Upper lobe of left lung (tissue), 6 donors: ENCODE data around the gene MEGF10. TPM values are rescaled to one million over a fixed set of nuclear protein-coding genes. Genes with fewer than 3 reads are reported as not detected.

ENCODE experiments used
- ATAC-seq, 2 donors: fragments of 200-7000 bp; cut with Tn5 transposase; one replicate each; pipeline ENCODE4 v1.9.1; 2022; ENCODE audit warnings: mild to moderate bottlenecking in 2 of 2, moderate library complexity in 2 of 2; ENCODE audit not compliant: low FRiP score in 2 of 2
- DNase-seq, 2 donors: peaks; one replicate each; pipeline ENCODE4 v3.0.0-alpha.2; 2019 to 2020
- H3K27ac ChIP-seq, 4 donors: fragments of 200-600 bp; sonication (generic); one replicate each; pipeline ENCODE4 v1.5.1; 2016 to 2019
- H3K27me3 ChIP-seq, 4 donors: fragments of 200-600 bp; sonication (generic); one replicate each; pipeline ENCODE4 v1.5.1; 2017 to 2019
- H3K36me3 ChIP-seq, 4 donors: fragments of 200-600 bp; sonication (generic); one replicate each; pipeline ENCODE4 v1.5.1; 2016 to 2019
- H3K4me1 ChIP-seq, 4 donors: fragments of 200-600 bp; sonication (generic); one replicate each; pipeline ENCODE4 v1.5.1; 2018 to 2019
- H3K4me3 ChIP-seq, 4 donors: fragments of 200-600 bp; sonication (generic); one replicate each; pipeline ENCODE4 v1.5.1; 2017 to 2019; ENCODE audit warnings: mild to moderate bottlenecking in 2 of 4, moderate library complexity in 1 of 4
- H3K9me3 ChIP-seq, 4 donors: fragments of 200-600 bp; sonication (generic); one replicate each; pipeline ENCODE4 v1.5.1; 2018 to 2019
- EP300 ChIP-seq, 4 donors: sonication (generic); formaldehyde crosslinking; IDR thresholded peaks; one replicate each; pipeline ENCODE4 v1.5.1; 2017; ENCODE audit warnings: antibody characterized with exemption in 4 of 4, control low read depth in 2 of 4
- POLR2A ChIP-seq, 4 donors: fragments of 450-650 bp; IDR thresholded peaks; one replicate each; pipeline ENCODE4 v1.5.1; 2016 to 2017; ENCODE audit warnings: antibody characterized with exemption in 4 of 4, mild to moderate bottlenecking in 2 of 4
- POLR2AphosphoS5 ChIP-seq, 2 donors: sonication (generic); formaldehyde crosslinking; IDR thresholded peaks; one replicate each; pipeline ENCODE4 v1.5.1; 2017; ENCODE audit warnings: antibody characterized with exemption in 2 of 2
- WGBS, 2 donors: methylation state at CpG; one replicate each; pipeline ENCODE4 v1.1.5; 2017 to 2018; 5-methylcytosine and 5-hydroxymethylcytosine counted together
- total RNA-seq, 6 donors: library from RNA; depleted of rRNA in 4 of 6; stranded (reverse); fragments of >200 nt in 4 of 6; gene quantifications; one replicate each; pipeline versions ENCODE4 v1.1.0 to v1.2.1, GENCODE V29; 2016 to 2021
- TF ChIP-seq, protein P1 (sequence below), 6 experiments: fragments of 450-650 bp in 4 of 6; fragments of 200-600 bp in 2 of 6; sonication (generic) in 2 of 6; IDR thresholded peaks; one replicate each; pipeline ENCODE4 v1.5.1; 2016 to 2019; ENCODE audit warnings: antibody characterized with exemption in 6 of 6
- donor health status: DM: no; HTN: no; CAD: no; lungs with moderate emphysema.
- donor health status: DM: no; HTN: yes; CAD: no; lungs with severe emphysema.

Gene MEGF10
- total RNA-seq, 6 donors from 2014 or later, result under 0.01 to 3.3 (median 0.17) TPM; not detected in 3

DNA sequence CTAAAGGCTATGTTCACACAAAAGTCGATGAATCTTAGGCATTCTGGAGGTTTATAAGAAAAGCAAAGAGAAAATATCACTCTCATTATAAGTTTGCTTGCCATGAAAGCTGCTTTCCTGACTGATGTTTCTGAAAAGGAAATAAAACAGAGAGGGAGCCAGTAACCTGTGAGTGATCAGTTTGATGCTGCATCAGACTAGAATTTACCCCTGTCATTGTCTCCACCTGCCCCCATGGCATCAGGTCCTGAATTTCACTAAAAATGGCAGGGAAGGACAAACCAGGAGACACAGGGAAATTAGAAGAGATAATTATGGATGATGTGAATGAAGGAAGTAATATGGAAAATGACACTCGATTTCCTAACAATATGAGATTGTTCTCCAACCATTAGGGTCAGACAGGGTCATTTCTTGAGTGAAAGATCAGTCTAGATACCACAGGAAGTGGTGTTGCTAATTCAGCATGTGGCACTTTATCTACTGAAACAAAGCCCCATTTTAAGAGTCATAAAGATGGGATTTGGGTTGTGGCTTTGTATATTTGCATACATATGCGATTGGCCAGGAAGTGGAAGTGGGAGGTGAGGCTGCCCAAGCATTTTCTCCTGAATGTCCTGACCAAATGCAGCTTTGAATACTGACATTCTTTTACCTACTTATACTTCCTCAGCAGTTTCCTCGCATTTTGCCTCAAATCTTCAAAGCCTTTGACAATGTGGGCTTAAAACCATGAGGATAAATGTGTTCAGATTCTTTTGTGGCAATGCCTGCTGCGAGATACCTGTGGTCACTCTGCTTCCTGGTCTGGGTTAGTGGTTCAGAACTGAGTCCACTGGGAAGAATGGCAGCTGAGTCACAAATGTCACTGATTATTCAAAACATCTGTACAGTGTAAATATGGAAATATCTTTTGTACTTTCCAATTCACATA, 29.7 kb downstream of the MEGF10 start:
- Histone ChIP-seq H3K4me3 (no peak overlapping the region), H3K36me3 (no peaks in the 10 kb centered on the region), H3K4me1 (no peaks in the 10 kb centered on the region), H3K27me3 (no peaks in the 10 kb centered on the region), H3K9me3 (no peaks in the 10 kb centered on the region), H3K27ac (no peak overlapping the region)
- DNase-seq (no peak), ATAC-seq (no peak)
- TF ChIP-seq POLR2A (IDR thresholded peaks at IDR 0.05) (no peak), EP300 (IDR thresholded peaks at IDR 0.05) (no peak)
- 19 to 54% methylated on average over 5 of the region's 5 CpGs for WGBS, 2 donors

DNA sequence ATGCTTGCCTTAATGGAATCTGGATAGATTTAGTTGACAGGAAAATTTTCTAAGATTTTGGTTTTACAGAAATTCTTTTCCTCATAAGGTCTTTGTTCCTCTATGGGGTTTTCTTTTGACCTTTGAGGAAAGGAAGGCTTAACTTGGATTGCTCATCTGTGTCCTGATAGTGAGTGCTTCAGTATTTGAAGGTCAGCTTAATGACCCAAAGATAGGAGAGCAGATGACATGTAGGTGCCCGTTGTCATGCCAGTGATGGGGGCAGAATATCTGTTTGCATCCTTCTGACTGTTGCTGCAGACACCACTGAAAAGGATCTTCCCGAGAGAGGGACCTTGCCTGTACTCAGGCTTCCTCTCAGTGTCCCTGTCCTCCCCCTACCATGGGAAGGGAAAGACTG, 30.9 kb downstream of the MEGF10 start:
- no peaks in the 10 kb centered on the region for H3K4me1 ChIP-seq
- H3K27ac ChIP-seq, result no peak overlapping the region
- WGBS, 2 donors, result 73 to 97% methylated on average over 2 of the region's 2 CpGs
- no peak overlapping the region for H3K4me3 ChIP-seq
- no peak for ATAC-seq
- H3K27me3 ChIP-seq, result no peaks in the 10 kb centered on the region
- TF ChIP-seq EP300 (IDR thresholded peaks at IDR 0.05) (no peak), POLR2AphosphoS5 (IDR thresholded peaks at IDR 0.05) (no peak), POLR2A (IDR thresholded peaks at IDR 0.05) (no peak)
- TF ChIP-seq, protein P1, sequence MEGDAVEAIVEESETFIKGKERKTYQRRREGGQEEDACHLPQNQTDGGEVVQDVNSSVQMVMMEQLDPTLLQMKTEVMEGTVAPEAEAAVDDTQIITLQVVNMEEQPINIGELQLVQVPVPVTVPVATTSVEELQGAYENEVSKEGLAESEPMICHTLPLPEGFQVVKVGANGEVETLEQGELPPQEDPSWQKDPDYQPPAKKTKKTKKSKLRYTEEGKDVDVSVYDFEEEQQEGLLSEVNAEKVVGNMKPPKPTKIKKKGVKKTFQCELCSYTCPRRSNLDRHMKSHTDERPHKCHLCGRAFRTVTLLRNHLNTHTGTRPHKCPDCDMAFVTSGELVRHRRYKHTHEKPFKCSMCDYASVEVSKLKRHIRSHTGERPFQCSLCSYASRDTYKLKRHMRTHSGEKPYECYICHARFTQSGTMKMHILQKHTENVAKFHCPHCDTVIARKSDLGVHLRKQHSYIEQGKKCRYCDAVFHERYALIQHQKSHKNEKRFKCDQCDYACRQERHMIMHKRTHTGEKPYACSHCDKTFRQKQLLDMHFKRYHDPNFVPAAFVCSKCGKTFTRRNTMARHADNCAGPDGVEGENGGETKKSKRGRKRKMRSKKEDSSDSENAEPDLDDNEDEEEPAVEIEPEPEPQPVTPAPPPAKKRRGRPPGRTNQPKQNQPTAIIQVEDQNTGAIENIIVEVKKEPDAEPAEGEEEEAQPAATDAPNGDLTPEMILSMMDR (IDR thresholded peaks at IDR 0.05), result no peak
- no peak for DNase-seq
- no peaks in the 10 kb centered on the region for H3K9me3 ChIP-seq
- H3K36me3 ChIP-seq, result no peaks in the 10 kb centered on the region

DNA sequence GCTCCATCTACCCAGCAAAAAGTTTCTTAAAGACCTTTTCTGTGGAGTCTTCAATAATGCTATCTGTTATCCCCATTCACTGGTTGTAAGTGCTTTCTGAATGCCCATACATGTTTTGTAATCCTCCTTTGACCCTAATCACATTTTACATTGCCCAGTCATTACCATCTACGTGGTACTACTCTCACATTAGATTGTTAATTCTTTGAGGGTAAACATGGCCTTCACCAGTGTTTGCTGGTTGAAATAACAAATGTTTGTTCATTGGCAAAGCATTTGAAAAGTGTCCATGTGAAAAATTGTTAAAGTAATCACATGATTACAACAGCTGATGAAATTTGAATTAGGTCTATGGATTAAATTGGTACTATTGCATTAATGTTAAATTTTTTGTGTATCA, 31.8 kb downstream of the MEGF10 start:
- Histone ChIP-seq H3K9me3 (no peaks in the 10 kb centered on the region), H3K27ac (no peak overlapping the region), H3K4me3 (no peak overlapping the region), H3K4me1 (no peaks in the 10 kb centered on the region), H3K27me3 (no peaks in the 10 kb centered on the region), H3K36me3 (no peaks in the 10 kb centered on the region)
- ATAC-seq, result no peak
- 56 to 68% methylated on average over 1 of the region's 1 CpG for WGBS, 2 donors
- DNase-seq, result no peak
- TF ChIP-seq POLR2A (IDR thresholded peaks at IDR 0.05), result no peak
- TF ChIP-seq POLR2AphosphoS5 (IDR thresholded peaks at IDR 0.05), result no peak
- TF ChIP-seq, protein P1 (IDR thresholded peaks at IDR 0.05), result no peak
- TF ChIP-seq EP300 (IDR thresholded peaks at IDR 0.05), result no peak

DNA sequence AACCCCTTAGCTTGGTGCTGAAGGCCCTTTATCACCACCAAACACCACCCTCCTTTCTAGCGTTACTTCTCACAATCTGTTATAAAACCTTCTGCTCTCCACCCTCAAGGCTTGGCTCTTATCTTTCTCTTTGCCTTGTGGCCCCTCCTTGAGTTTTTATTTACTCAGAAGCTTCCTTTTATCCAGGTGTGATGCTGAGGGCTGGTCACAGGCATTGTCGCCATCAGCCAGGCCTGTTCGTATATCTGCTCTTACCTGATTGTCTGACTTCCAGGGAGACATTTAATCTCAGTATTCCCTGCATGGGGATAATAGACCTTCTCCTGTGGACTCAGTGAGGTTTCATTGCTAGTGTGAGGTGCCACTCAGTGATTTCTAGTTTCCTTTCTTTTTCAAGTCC, 34.2 kb downstream of the MEGF10 start:
- Histone ChIP-seq H3K27ac (no peak overlapping the region), H3K4me1 (no peaks in the 10 kb centered on the region), H3K27me3 (no peaks in the 10 kb centered on the region), H3K36me3 (no peaks in the 10 kb centered on the region), H3K4me3 (no peak overlapping the region), H3K9me3 (no peaks in the 10 kb centered on the region)
- no peak for TF ChIP-seq EP300 (IDR thresholded peaks at IDR 0.05)
- no peak for TF ChIP-seq POLR2A (IDR thresholded peaks at IDR 0.05)
- TF ChIP-seq, protein P1 (IDR thresholded peaks at IDR 0.05), result no peak
- no peak for TF ChIP-seq POLR2AphosphoS5 (IDR thresholded peaks at IDR 0.05)
- DNase-seq, result no peak
- 91 to 93% methylated on average over 3 of the region's 3 CpGs for WGBS, 2 donors
- no peak for ATAC-seq

DNA sequence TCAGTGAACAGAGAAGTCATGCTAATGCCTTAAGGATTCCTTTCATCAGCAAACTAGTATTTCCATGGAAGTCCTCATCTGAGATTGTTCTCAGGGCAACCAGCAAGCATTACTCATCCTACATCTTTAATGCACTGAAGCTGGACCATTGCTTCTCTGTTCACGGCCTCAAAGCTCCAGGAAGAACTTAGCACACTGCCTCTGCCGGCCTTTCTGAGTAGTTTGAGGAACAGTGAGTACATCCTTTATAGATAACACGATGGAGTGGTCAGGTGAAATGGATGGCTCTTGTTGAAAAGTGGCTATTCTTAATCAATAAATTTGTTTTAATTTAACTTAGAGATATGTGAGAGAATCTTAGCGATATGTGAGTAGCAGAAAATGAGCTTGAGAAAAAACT, 35.8 kb downstream of the MEGF10 start:
- no peak for TF ChIP-seq POLR2A (IDR thresholded peaks at IDR 0.05)
- no peaks in the 10 kb centered on the region for H3K4me1 ChIP-seq
- no peak overlapping the region for H3K27ac ChIP-seq
- DNase-seq, result no peak
- no peaks in the 10 kb centered on the region for H3K9me3 ChIP-seq
- ATAC-seq, result no peak
- no peak overlapping the region for H3K4me3 ChIP-seq
- H3K27me3 ChIP-seq, result no peaks in the 10 kb centered on the region
- H3K36me3 ChIP-seq, result no peaks in the 10 kb centered on the region
- WGBS, 2 donors, result 66 to 74% methylated on average over 4 of the region's 4 CpGs
